ENCODE measurements around the gene ATG4C. TPM values are rescaled to one million over a fixed set of nuclear protein-coding genes. Genes with fewer than 3 reads are reported as not detected.
A peak's percentile ranks its signal among the peaks of the same experiment; 100 is the strongest.
"Not testable (repeated sequence)": the region's sequence is repeated elsewhere in the genome, so short reads cannot be mapped to it uniquely, and the experiment has no call there.

The ATG4C gene
- total RNA-seq = 4.5 TPM

GRCh38 chr1:62783736-62784508 lies at the start of gene ATG4C:
TSS of gene ATG4C (plus strand) at chr1:62784132. CDS start at chr1:62803787, 19,655 bp downstream.
- peak; percentile 99 for ATAC-seq

DNA sequence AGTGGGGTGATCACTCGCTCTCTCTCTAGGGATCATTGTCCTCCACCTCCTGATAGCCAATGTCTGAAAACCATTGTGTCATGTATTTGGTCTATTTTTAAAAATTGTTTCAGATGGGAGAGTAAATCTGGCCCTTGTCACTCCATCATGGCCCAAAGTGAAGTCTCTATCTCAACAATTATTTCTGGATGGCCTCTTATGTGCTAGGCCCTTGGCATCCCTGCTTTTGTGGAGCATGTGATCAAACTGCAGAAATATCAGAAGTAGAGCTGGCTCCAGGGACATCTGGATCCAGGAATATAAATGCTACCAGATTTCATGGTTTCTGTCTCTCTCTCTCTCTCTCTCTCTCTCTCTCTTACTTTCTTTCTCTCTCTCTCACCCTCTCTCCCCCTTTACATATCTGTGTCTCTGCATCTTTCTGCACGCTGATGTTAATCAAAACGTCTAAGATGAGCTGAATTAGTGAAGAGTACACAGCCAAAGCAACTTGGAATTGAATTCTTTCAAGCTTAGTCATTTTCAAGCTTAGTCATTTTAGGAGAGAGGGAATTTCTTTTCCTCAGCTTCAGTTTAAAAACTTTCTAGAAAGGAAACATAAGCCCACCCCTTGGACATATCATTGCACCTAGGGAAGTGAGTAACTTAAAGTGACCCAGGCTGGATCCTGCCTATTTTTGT lies 48.3 kb upstream of the ATG4C start:
- ATAC-seq = no peak

GRCh38 chr1:62740701-62741100 lies 43.2 kb upstream of the ATG4C start:
- not testable (repeated sequence) for ATAC-seq

DNA sequence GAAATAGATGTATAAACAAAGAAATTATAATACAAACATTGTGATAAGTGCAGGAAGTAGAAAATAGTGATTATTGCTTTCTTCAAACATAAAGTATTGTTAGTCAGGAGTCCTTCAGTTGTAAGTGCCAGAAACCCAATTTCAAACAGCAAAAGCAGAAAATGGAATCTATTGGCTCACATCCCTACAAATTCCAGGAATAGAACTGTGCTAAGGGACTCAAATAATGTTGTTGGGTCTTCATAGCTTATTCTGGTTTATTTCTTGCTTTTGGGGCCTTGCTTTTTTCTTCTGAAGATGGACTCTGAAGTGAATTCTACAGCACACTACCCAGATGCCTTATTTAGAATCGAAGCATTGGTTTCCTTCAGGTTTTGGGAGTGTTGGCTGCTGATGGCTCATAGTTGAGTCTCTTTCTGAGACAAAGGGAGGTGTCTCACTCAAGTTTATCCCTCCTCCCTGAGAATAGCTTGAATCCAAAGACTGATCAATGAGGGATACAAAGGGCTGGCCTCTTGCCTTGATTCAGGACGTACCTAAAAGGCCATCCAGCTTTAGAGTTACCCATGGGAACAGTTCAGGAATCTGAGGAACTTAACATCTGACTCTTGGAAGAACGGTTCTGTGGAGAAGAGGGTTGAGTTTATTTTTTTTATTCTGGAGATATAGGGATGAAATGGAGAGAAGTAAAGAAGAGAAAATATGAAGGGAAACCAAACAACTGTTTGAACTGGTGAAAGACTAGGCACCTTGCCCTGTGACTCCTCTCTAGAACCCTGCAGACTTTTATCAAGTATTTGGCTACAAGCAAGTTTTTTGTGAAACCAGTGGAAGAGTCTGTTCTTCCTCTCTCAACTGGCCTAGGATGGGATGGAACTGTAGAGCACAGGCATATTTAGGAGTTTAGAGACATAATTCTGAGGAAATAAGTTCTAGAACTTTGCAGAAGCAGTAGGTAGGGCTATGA lies 39.0 kb upstream of the ATG4C start:
- ATAC-seq = no peak

DNA sequence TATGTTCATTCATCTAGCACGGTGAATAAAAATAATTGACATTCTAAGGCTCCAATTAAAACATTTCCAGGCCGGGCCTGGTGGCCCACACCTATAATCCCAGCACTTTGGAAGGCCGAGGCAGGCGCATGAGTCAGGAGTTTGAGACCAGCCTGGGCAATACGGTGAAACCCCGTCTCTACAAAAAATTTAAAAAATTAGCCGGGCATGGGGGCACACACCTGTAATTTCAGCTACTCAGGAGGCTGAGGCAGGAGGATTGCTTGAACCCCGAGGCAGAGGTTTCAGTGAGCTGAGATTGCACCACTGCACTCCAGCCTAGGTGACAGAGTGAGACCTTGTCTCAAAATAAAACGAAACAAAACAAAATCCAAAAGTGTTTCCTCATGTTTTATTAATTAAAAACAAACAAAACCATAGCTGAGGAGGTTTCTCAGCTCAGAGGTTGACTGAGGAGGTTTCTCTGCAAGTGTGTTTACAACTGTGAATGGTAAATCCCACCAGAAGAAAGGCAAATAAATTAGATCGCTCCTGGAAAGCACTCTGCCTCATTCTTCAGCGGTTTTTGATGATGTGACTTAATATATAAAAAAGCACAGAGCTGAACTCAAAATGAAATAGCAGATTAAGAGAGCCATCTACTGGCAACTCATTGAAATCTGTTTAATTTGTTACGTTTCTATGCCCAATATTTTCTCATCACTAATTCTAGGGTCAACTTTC lies 37.7 kb upstream of the ATG4C start:
- ATAC-seq = peak; percentile 22

- ATAC-seq = no peak
Observed at GRCh38 chr1:62746809-62747138, 37.2 kb upstream of the ATG4C start.

DNA sequence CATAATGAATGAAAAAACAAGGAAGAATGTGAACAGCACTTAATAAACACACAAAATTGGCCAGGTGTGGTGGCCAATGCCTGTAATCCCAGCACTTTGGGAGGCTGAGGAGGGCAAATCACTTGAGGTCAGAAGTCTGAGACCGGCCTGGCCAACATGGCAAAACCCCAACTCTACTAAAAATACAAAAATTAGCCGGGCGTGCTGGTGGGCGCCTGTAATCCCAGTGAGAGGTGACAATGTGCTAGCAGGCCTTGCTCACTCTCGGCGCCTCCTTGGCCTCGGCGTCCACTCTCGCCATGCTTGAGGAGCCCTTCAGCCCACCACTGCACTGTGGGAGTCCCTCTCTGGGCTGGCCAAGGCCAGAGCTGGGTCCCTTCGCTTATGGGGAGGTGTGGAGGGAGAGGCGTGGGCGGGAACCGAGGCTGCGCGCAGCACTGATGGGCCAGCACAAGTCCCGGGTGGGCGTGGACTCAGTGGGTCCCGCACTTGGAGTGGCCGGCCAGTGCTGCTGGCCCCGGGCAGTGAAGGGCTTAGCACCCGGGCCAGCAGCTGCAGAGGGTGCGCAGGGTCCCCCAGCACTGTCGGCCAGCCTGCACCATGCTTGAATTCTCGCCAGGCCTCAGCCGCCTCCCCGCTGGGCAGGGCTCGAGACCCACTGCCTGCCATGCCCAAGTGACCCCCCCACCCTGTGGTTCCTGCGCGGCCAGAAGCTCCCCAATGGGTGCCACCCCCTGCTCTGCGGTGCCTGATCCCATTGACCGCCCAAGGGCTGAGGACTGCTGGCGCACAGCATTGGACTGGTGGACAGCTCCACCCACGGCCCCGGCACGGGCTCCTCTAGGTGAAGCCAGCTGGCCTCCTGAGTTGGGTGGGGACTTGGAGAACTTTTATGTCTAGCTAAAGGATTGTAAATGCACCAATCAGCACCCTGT lies 30.6 kb upstream of the ATG4C start:
- ATAC-seq = no peak

- not testable (repeated sequence) for ATAC-seq
Observed at GRCh38 chr1:62754938-62755337, 29.0 kb upstream of the ATG4C start.

GRCh38 chr1:62756255-62756884 lies 27.6 kb upstream of the ATG4C start:
- not testable (repeated sequence) for ATAC-seq

DNA sequence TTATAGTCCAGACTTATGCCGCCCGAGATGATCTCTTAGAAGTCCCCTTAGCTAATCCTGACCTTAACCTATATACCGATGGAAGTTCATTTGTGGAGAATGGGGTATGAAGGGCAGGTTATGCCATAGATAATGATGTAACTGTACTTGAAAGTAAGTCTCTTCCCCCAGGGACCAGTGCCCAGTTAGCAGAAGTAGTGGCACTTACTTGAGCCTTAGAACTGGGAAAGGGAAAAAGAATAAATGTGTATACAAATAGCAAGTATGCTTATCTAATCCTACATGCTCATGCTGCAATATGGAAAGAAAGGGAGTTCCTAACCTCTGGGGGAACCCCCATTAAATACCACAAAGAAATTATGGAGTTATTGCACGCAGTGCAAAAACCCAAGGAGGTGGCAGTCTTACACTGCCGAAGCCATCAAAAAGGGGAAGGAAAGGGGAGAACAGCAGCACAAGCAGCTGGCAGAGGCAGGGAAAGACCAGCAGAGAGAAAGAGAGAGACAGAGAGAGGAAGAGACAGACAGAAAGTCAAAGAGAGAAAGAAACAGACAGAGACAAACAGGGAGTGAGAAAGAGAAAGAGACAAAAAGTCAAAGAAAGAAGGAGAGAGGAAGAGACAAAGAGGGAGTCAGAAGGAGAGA lies 24.6 kb upstream of the ATG4C start:
- not testable (repeated sequence) for ATAC-seq

GRCh38 chr1:62760021-62760782 lies 23.7 kb upstream of the ATG4C start:
- not testable (repeated sequence) for ATAC-seq

DNA sequence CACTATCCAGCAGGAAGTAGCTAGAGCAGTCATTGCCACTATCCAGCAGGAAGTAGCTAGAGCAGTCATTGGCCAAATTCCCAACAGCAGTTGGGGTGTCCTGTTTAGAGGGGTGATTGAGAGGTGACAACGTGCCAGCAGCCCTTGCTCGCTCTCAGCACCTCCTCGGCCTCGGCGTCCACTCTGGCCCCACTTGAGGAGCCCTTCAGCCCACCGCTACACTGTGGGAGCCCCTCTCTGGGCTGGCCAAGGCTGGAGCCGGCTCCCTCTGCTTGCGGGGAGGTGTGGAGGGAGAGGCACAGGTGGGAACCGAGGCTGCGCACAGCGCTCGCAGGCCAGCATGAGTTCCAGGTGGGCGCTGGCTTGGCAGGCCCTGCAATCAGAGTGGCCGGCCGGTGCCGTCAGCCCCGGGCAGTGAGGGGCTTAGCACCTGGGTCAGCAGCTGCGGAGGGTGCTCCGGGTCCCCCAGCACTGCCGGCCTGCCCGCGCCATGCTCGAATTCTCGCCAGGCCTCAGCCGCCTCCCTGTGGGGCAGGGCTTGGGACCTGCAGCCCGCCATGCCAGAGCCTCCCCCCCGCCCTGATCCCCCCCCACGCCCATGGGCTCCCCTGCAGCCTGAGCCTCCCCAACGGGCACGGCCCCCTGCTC lies 22.6 kb upstream of the ATG4C start:
- ATAC-seq = not testable (repeated sequence)

DNA sequence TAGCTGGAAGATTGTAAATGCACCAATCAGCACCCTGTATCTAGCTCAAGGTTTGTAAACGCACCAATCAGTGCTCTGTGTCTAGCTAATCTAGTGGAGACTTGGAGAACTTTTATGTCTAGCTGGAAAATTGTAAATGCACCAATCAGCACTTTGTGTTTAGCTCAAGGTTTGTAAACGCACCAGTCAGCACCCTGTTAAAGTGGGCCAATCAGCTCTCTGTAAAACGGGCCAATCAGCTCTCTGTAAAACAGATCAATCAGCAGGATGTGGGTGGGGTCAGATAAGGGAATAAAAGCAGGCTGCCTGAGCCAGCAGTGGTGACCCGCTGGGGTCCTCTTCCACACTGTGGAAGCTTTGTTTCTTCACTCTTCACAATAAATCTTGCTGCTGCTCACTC lies 21.9 kb upstream of the ATG4C start:
- not testable (repeated sequence) for ATAC-seq

DNA sequence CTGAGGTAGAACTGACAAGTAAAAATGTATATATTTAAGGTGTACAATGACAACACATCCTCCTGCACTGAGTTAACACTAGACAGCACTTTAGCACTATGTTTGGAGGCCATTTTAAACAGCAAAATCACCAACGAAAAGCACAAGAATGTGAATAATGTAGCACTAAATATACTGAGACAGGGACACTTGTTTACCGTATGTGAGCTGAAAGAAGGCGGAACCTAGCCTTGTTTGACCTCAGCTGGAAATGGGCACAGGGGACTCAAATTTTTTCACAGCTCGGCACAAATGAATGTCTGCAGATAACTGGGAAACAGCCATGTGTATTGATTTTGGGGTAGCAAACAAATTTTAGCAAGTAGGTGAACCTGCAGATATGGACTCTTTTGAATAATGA lies 18.0 kb upstream of the ATG4C start:
- ATAC-seq = no peak

GRCh38 chr1:62768551-62768950 lies 15.4 kb upstream of the ATG4C start:
- not testable (repeated sequence) for ATAC-seq

DNA sequence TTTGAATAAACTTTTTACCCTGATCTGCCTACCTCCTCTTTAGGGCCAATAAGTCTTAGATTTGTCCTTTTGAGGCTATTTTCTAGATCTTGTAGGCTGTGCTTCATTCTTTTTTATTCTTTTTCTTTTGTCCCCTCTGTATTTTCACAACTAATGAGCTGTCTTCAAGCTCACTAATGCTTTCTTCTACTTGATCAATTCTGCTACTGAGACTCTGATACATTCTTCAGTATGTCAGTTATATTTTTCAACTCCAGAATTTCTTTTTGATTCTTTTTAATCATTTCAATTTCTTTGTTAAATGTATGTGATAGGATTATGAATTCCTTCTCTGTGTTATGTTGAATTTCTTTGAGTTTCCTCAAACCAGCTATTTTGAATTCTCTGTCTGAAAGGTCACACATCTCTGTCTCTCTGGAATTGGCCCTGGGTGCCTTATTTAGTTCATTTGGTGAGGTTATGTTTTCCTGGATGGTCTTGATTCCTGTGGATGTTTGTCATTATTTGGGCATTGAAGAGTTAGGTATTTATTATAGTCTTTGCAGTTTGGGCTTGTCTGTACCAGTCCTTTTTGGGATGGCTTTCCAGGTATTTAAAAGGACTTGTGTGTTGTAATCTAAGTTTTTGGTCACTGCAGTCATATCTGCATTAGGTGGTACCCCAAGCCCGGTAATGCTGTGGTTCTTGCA lies 11.2 kb upstream of the ATG4C start:
- no peak for ATAC-seq

- no peak for ATAC-seq
Observed at GRCh38 chr1:62774006-62774405, 9.9 kb upstream of the ATG4C start.

DNA sequence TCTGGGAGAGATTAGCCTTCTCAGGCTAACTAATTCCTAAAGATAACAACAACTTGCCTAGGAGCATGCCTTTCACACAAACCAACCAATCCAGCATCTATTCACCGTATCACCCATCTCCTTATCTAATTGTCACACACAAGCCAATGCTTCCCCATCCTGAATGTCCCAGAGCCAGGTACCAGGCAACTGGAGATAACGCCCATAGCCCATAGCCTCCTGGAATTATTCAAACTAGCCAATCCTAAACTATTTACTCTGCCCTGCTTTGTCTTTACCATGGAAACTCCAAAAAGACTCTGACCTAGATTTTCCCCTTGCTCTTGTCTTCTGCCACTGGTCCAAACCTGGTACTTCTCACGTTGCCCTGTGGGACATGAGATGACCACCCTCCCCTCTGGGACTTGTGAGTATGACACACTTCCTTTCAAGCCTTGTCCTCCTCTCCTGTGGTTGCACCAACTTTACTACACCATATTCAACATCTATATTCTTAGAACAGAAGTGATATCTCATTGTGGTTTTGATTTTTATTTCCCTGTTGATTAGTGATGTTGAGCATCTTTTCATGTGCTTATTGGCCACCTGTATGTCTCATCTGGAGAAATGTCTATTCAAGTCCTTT lies 8.8 kb upstream of the ATG4C start:
- no peak for ATAC-seq
